IMR-90 (cell line): ENCODE data around the gene ITGB2. TPM values are rescaled to one million over a fixed set of nuclear protein-coding genes. Genes with fewer than 3 reads are reported as not detected.

ENCODE experiments used
- ATAC-seq: fragments of 200-7000 bp; cut with Tn5 transposase; 2 replicates; pipeline ENCODE4 v1.9.1; 2020; ENCODE audit warnings: low read depth, mild to moderate bottlenecking, moderate library complexity
- BruUV-seq: library from RNA; stranded (reverse); fragments of 400-500 nt; replicated peaks from 2 replicates; lab custom pipeline; 2021; lab: Mats Ljungman, UMichigan
- CTCF ChIA-PET: fragments of 300-600 bp; formaldehyde crosslinking; extraction: SDS; loops from one replicate; lab custom pipeline; 2021; ENCODE audit warnings: antibody characterized with exemption; lab: Yijun Ruan, JAX
- POLR2A ChIA-PET: fragments of 300-600 bp; sonication (Branson Sonifier 250); formaldehyde crosslinking; loops from one replicate; lab custom pipeline; 2022; ENCODE audit warnings: antibody characterized with exemption; ENCODE audit not compliant: unreplicated experiment; lab: Charles Lee
- DNase-seq: peaks from one replicate; pipeline ENCODE4 v3.0.0; 2013
- H2AFZ ChIP-seq: replicated peaks from 2 replicates; pipeline ENCODE3; 2013; ENCODE audit warnings: low read length, mild to moderate bottlenecking; ENCODE audit not compliant: poor library complexity
- H2AK5ac ChIP-seq: 2 replicates; pipeline ENCODE4 v1.6.1; 2013; ENCODE audit warnings: low read depth, low read length, inconsistent platforms
- H2AK9ac ChIP-seq: replicated peaks from 2 replicates; pipeline ENCODE3; 2013; ENCODE audit warnings: mild to moderate bottlenecking, low read depth, low read length, moderate library complexity; ENCODE audit not compliant: poor library complexity
- H2BK120ac ChIP-seq: 2 replicates; pipeline ENCODE4 v1.6.1; 2013; ENCODE audit warnings: low read depth, low read length, inconsistent platforms
- H2BK15ac ChIP-seq: 3 replicates; pipeline ENCODE4 v1.6.1; 2013; ENCODE audit warnings: low read depth, low read length, inconsistent platforms
- H2BK20ac ChIP-seq: 2 replicates; pipeline ENCODE4 v1.6.1; 2013; ENCODE audit warnings: low read depth, mild to moderate bottlenecking, inconsistent platforms, low read length, moderate library complexity
- H2BK5ac ChIP-seq: 2 replicates; pipeline ENCODE4 v1.6.1; 2013; ENCODE audit warnings: mild to moderate bottlenecking, low read depth, low read length, inconsistent platforms; ENCODE audit not compliant: poor library complexity, severe bottlenecking
- H3K14ac ChIP-seq: replicated peaks from 2 replicates; pipeline ENCODE4 v1.6.1; 2013; ENCODE audit warnings: low read depth, low read length, inconsistent platforms
- H3K18ac ChIP-seq: 2 replicates; pipeline ENCODE4 v1.6.1; 2013; ENCODE audit warnings: low read depth, low read length, control low read depth
- H3K23ac ChIP-seq: 2 replicates; pipeline ENCODE4 v1.6.1; 2013; ENCODE audit warnings: low read depth, low read length, inconsistent platforms
- H3K27ac ChIP-seq: 2 replicates; pipeline ENCODE4 v1.5.1; 2013; ENCODE audit warnings: mild to moderate bottlenecking, control low read depth, low read length; ENCODE audit not compliant: insufficient read depth
- H3K27me3 ChIP-seq: 2 replicates; pipeline ENCODE4 v1.6.1; 2013; ENCODE audit warnings: low read length; ENCODE audit not compliant: control insufficient read depth, insufficient read depth
- H3K36me3 ChIP-seq: 2 replicates; pipeline ENCODE4 v1.6.1; 2013; ENCODE audit warnings: low read length, mixed read lengths; ENCODE audit not compliant: control insufficient read depth, insufficient read depth
- H3K4ac ChIP-seq: 2 replicates; pipeline ENCODE4 v1.6.1; 2013; ENCODE audit warnings: low read depth, low read length, inconsistent platforms
- H3K4me1 ChIP-seq: 2 replicates; pipeline ENCODE4 v1.6.1; 2013; ENCODE audit warnings: low read length, mixed read lengths; ENCODE audit not compliant: control insufficient read depth, insufficient read depth
- H3K4me2 ChIP-seq: 2 replicates; pipeline ENCODE4 v1.6.1; 2013; ENCODE audit warnings: low read depth, mild to moderate bottlenecking, control low read depth, low read length, moderate library complexity
- H3K4me3 ChIP-seq: 2 replicates; pipeline ENCODE4 v1.5.1; 2013; ENCODE audit warnings: low read depth, mild to moderate bottlenecking, control low read depth, low read length, moderate library complexity; ENCODE audit not compliant: insufficient read depth
- H3K56ac ChIP-seq: 2 replicates; pipeline ENCODE4 v1.6.1; 2013; ENCODE audit warnings: low read length, inconsistent platforms; ENCODE audit not compliant: insufficient read depth; ENCODE audit errors: extremely low read depth
- H3K79me1 ChIP-seq, 2 experiments: 2 replicates each; pipeline ENCODE4 v1.6.1; 2013; ENCODE audit warnings: low read length in 2 of 2, inconsistent platforms in 1 of 2, low read depth in 1 of 2
- H3K9ac ChIP-seq: 2 replicates; pipeline ENCODE4 v1.6.1; 2013; ENCODE audit warnings: low read depth, low read length, control low read depth
- H3K9me1 ChIP-seq: 2 replicates; pipeline ENCODE4 v1.6.1; 2013; ENCODE audit warnings: low read length, inconsistent platforms; ENCODE audit not compliant: insufficient read depth
- H3K9me3 ChIP-seq: 2 replicates; pipeline ENCODE4 v1.6.1; 2013; ENCODE audit warnings: low read length; ENCODE audit not compliant: control insufficient read depth, insufficient read depth
- H4K20me1 ChIP-seq: 2 replicates; pipeline ENCODE4 v1.6.1; 2013; ENCODE audit warnings: low read length, inconsistent platforms; ENCODE audit not compliant: insufficient read depth
- H4K5ac ChIP-seq: 2 replicates; pipeline ENCODE4 v1.6.1; 2013; ENCODE audit warnings: mild to moderate bottlenecking, low read depth, low read length, control low read depth
- H4K8ac ChIP-seq, 2 experiments: 2 replicates each; pipeline ENCODE4 v1.6.1; 2013; ENCODE audit warnings: low read depth in 2 of 2, low read length in 2 of 2, control low read depth in 1 of 2, inconsistent platforms in 1 of 2
- H4K91ac ChIP-seq: 2 replicates; pipeline ENCODE4 v1.6.1; 2013; ENCODE audit warnings: low read depth, low read length, inconsistent platforms; ENCODE audit not compliant: insufficient read depth
- BHLHE40 ChIP-seq: fragments of 150-350 bp; IDR thresholded peaks from 2 replicates; pipeline ENCODE4 v1.6.1; 2016; ENCODE audit warnings: mild to moderate bottlenecking, low read depth, low read length
- ELK1 ChIP-seq: fragments of 150-350 bp; IDR thresholded peaks from 2 replicates; pipeline ENCODE4 v1.6.1; 2016; ENCODE audit warnings: low read depth, mild to moderate bottlenecking, low read length, moderate library complexity, borderline replicate concordance
- MAZ ChIP-seq: IDR thresholded peaks from 2 replicates; pipeline ENCODE4 v1.6.1; 2012; ENCODE audit warnings: low read depth, mild to moderate bottlenecking, low read length, improper control_type of control experiment, moderate library complexity, borderline replicate concordance
- USF2 ChIP-seq: fragments of 150-350 bp; IDR thresholded peaks from 2 replicates; pipeline ENCODE4 v1.6.1; 2017; ENCODE audit warnings: mild to moderate bottlenecking, antibody characterized with exemption, low read length, low read depth
- WGBS, 2 experiments: methylation state at CpG; one replicate each; pipeline versions ENCODE4 v1.1.5 to v1.1.7; 2013; ENCODE audit warnings: missing lambda C conversion rate in 2 of 2; ENCODE audit not compliant: insufficient read length in 1 of 2; ENCODE audit errors: extremely low coverage in 2 of 2; 5-methylcytosine and 5-hydroxymethylcytosine counted together
- dilution Hi-C: fragments of 300-500 bp; cut with HindIII; formaldehyde crosslinking; loops from one replicate; pipeline ENCODE4 v1.14.3; 2018; ENCODE audit warnings: low sequenced_read_pairs; ENCODE audit not compliant: unreplicated experiment
- in situ Hi-C: fragments of 300-500 bp; cut with MboI; formaldehyde crosslinking; loops from 3 replicates; pipeline ENCODE4 v1.14.3; 2019; ENCODE audit warnings: low sequenced_read_pairs, inconsistent platforms, mixed read lengths
- intact Hi-C: fragments of 100-400 bp; cut with micrococcal nuclease; formaldehyde crosslinking; loops from 2 replicates; pipeline ENCODE4 v1.10.0; 2022
- polyA plus RNA-seq, 3 experiments: library from polyadenylated mRNA; depleted of rRNA; stranded (reverse); fragments of >200 nt; gene quantifications; 2 replicates each; pipeline ENCODE4 v1.2.3, GENCODE V29; 2012; ENCODE audit warnings: low replicate concordance in 1 of 3
- total RNA-seq: library from RNA; depleted of rRNA; stranded (reverse); fragments of >200 nt; gene quantifications from 2 replicates; pipeline ENCODE4 v1.2.3, GENCODE V29; 2012

The ITGB2 gene
- total and polyA plus RNA-seq, 2 of the 4 experiments (the other 2 are of a cell fraction), result 0.14 TPM; not detected in 1

GRCh38 chr21:44892095-44892494 lies 28.6 kb downstream of the ITGB2 start:
- H2BK15ac ChIP-seq, result no peak overlapping the region
- no peak overlapping the region for H3K9ac ChIP-seq
- H2BK20ac ChIP-seq, result no peak overlapping the region
- H3K4ac ChIP-seq, result no peak overlapping the region
- H3K79me1 ChIP-seq, result no peaks in the 10 kb centered on the region
- no peaks in the 10 kb centered on the region for H3K36me3 ChIP-seq
- no peak overlapping the region for H3K56ac ChIP-seq
- ChIA-PET CTCF (interaction anchor here (0.6 to 1.0 kb wide), 3 partner anchors 9 to 12 kb away, joined by 3 to 4 read pairs (median 3); no protein-coding TSS in a partner anchor), POLR2A (no interaction called here)
- ATAC-seq (no peak), DNase-seq (no peak)
- no peaks in the 10 kb centered on the region for H3K9me3 ChIP-seq
- no peak overlapping the region for H3K4me2 ChIP-seq
- H4K8ac ChIP-seq, result no peak overlapping the region
- no peak overlapping the region for H4K5ac ChIP-seq
- H4K91ac ChIP-seq, result no peak overlapping the region
- H2BK120ac ChIP-seq, result no peak overlapping the region
- H3K27ac ChIP-seq, result no peak overlapping the region
- no TSS peak for BruUV-seq
- H2BK5ac ChIP-seq, result no peak overlapping the region
- no peak overlapping the region for H3K18ac ChIP-seq
- no peak overlapping the region for H2AFZ ChIP-seq
- peaks cover 65% of the 10 kb centered on the region for H3K27me3 ChIP-seq
- in situ Hi-C loops, result no loop called here
- no peak overlapping the region for H3K23ac ChIP-seq
- dilution Hi-C loops, result no loop called here
- H2AK5ac ChIP-seq, result no peak overlapping the region
- 0 out of 2 replicates have a peak, but pooled peaks cover 5% of the 10 kb centered on the region for H4K20me1 ChIP-seq
- WGBS, 2 experiments, result 35% methylated on average over 4 of the region's 19 CpGs; no CpG with 5 or more reads in 1 of the 2 experiments
- H3K14ac ChIP-seq, result no peak overlapping the region
- intact Hi-C loops, result loop anchor here (1.0 to 5.0 kb wide), 2 partner anchors 36 to 245 kb away; no protein-coding TSS in a partner anchor
- no peak overlapping the region for H2AK9ac ChIP-seq
- no peak overlapping the region for H3K4me3 ChIP-seq
- H3K9me1 ChIP-seq, result no peaks in the 10 kb centered on the region
- no peaks in the 10 kb centered on the region for H3K4me1 ChIP-seq
- TF ChIP-seq USF2 (peak; percentile 29; the same call in 1 of the 2 replicates), ELK1 (no peak), MAZ (no peak), BHLHE40 (no peak)
